ENCODE measurements around the gene MLLT1.
"Not testable (repeated sequence)": the region's sequence is repeated elsewhere in the genome, so short reads cannot be mapped to it uniquely, and the experiment has no call there.

MLLT1 gene, protein sequence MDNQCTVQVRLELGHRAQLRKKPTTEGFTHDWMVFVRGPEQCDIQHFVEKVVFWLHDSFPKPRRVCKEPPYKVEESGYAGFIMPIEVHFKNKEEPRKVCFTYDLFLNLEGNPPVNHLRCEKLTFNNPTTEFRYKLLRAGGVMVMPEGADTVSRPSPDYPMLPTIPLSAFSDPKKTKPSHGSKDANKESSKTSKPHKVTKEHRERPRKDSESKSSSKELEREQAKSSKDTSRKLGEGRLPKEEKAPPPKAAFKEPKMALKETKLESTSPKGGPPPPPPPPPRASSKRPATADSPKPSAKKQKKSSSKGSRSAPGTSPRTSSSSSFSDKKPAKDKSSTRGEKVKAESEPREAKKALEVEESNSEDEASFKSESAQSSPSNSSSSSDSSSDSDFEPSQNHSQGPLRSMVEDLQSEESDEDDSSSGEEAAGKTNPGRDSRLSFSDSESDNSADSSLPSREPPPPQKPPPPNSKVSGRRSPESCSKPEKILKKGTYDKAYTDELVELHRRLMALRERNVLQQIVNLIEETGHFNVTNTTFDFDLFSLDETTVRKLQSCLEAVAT

DNA sequence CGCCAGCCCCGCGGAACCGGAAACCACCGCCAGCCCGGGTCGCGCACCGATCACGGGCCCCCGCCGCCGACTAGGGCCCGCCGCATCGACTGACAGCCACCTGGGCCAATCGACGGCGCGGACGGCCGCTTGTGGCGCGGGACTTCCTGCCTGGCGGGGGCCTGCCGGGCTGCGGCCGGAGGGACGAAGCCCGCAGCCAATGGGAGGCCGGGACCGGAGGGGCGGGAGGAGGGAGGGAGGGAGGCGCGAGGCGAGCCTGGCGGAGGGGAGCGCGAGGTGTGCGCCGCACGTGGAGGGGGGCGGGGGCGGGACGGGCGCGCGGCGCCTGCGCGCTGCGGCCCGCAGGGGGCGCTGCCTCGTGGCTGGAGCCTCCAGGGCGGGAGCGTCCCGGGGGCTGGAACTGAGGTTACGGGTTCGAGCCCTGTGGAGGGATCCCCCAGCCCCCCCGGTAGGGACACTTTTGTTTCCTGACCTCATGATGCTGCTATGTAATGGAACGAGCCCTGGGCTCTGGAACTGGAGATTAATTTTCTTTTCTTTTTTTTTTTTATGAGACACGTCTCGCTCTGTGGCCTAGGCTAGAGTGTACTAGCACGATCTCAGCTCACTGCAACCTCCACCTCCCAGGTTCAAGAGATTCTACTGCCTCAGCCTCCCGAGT lies at the start of gene MLLT1:
TSS of gene MLLT1 (minus strand) at position 45 of the 661 bp plus-strand sequence. CDS start 191 bp downstream, outside the sequence.
- peak; percentile 96 for DNase-seq

DNA sequence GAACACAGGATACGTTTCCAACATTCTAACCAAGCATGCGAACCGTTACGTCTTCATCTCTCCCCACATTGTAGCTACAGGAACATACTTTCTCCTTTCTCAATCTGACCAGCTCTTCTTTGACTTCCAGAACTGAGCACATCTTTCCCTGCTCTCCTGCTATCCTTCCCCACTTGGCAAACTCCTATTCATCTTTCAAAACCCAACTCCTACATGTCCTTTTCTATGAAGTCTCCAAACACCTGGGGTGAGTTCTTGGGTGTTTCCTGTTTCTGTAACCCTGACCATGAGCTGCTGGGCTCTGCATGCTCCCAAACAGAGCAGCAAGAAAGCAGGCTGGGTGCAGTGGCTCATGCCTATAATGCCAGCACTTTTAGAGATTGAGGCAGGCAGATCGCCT lies 47.0 kb upstream of the MLLT1 start:
- no peak for DNase-seq

DNA sequence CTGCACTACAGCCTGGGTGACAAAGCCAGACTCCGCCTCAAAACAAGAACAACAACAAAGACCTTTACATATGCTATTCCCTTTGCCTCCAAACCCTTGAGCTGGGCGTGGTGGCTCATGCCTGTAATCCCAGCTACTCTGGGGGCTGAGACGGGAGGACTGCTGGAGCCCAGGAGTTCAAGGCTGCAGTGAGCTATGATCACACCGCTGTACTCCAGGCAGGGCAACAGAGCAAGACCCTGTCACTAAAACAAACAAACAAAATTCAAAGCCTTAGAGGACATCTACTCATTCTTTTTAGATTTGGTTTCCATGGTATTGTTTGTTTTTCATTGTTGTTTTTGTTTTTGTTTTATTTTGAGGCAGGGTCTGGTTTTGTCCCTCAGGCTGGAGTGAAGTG lies 45.8 kb upstream of the MLLT1 start:
- DNase-seq, result no peak

DNA sequence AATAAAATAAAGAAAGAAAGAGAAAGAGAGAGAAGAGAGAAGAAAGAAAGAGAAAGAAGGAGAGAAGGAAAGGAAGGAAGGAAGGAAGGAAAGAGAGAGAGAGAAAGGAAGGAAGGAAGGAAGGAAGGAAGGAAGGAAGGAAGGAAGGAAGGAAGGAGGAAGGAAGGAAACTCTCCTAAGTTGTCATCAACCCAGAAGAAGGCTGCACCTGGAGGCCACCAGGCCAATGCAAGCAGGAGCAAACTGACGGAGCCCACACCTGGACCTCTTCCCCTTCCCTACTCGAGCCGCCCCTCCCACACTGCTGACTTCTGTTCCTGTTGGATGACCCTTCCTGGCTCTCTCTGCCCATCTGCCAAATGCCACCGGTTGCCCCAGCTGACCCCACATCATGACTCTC lies 45.0 kb upstream of the MLLT1 start:
- DNase-seq, result no peak

DNA sequence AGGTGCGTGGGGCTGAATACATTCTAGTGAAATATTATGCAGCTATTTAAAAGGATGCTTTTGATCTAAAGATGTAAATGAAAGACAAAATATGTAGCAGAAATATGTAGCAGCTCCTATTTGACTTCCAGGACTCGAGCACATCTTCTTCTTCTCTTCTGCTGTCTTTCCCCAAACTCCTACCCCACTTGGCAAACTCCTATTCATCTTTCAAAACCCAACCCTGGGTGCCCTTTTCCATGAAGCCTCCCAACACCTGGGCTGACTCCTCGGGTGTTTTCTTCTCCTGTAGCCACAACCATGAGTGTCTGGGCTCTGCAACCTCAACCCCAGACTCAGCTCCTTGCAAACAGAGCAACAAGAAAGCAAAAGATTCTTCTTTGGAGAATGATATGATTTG lies 42.5 kb upstream of the MLLT1 start:
- DNase-seq, result no peak

DNA sequence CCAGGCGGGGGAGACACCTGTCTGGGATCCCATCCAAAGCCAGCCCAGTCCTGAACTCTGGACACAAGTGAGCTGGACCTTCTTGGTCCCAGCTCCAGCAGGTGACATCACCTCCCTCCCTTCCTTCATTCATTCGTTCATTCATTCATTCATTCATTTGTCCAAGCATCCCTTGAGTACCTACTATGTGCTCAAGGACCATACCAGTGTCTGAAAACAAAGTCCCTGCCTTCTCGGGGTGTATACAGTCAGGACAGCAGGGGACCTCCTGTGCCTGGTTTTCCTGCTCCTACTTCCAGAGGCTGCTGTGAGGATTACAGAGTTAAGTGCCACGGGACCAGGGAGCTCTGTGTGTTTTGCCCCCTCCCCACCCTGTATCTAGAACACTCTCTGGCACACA lies 39.6 kb upstream of the MLLT1 start:
- DNase-seq, result no peak

DNA sequence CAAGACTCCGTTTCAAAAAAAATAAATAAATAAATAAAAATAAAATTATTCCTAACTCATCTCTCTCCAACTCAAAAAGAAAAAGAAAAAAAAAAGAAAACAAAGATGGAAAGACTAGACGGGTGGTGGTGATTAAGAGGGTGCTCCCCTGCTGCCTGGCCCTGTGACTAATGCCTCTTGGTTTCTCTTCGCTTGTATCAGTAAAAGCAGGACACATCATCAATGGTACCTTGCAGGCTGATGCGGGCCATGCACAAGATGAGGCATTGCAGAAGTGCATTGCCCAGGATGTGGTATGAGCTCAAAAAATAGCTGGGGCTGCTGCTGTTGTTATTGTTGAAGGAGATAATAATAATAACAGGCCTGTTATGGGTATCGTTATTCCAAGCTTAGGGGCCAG lies 39.0 kb upstream of the MLLT1 start:
- no peak for DNase-seq

DNA sequence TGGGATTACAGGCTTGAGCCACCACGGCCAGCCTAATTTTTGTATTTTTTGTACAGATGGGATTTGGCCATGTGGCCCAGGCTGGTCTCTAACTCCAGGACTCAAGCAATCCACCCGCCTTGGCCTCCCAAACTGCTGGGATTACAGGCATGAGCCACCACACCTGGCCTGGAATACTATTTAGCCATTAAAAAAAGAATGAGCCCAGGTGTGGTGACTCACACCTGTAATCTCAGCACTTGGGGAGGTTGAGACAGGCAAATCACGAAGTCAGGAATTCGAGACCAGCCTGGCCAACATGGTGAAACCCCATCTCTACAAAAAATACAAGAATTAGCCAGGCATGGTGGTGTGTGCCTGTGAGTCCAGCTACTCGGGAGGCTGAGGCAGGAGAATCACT lies 35.9 kb upstream of the MLLT1 start:
- not testable (repeated sequence) for DNase-seq

DNA sequence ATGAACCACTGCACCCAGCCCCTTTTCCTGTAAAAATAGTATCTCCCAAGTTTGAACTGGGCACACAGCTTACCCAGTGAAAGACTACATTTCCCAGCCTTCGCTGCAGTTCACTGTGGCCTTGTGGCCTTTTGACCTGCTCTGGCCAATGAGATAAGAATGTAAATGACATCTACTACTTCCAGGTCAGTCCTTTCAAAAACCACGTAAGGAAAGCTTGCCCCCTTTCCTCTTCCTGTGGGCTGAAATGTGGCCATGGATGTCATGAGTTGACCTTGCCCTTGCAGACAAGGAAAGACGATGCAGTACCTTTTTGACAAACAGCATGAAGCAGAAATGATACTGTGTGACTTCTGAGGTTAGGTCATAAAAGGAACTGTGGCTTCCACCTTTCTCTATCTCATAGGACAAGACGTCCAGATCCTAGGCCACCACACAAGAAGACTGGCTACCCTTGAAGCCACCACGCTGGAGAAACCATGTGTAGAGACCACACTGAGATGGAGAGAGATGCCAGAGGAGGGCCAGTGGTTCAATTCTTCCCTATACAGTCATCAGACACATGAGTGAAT lies 33.7 kb upstream of the MLLT1 start:
- no peak for DNase-seq

DNA sequence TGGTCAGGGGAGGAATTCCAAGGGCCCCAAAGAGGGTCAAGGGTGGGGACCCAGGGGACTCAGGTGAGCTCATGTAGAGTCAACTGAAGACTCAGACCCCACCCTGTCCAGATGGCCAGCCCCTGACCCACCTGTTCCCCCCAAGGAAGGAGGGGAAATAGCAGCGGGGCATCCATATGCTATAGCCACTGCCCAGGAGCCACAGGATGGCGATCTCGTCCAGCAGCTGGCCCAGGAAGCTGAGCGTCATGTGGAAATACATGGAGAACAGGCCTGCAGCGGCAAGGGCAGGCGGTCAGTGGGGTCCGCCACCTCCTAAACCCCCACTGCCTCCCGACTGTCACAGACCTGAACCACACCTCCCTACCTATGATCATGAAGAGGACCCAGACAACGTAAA lies 32.2 kb upstream of the MLLT1 start:
- DNase-seq, result no peak

DNA sequence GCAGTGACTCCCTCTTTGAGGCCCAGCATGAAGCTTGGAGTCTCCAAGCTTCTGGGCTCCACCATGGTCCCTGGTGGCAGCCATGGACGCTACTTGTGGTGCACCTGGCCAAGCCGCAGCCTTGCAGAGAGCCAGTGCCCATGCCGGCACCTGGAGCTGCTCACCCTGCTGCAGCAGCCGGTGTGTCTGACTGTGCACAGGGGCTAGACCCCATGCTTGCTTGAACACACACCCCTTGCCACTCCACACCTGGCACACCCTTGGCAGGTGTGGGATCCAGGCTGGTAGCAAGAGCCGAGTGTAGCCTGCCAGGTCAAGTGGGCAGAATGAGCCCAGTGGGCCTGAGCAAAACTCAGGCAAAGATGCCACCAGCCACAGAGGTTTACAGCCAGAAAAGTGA lies 18.6 kb upstream of the MLLT1 start:
- no peak for DNase-seq

DNA sequence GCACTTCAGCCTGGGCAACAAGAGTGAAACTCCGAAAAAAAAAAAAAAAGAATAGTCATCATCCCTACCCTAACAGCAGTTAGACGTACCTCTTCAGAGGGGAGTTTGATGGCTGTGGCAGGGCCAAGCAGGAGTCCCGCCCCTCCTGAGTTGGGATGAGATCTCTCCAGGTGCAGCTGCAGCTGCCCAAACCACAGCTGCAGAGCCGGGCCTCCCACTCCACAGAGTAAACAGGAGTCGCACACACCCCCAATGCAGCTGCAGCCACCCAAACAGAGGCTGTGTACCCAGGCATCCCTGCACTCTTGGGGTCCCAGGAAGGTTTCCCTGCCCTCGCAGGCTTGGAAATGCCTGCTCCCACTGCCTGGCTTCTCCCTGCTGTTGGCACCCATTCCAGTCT lies 17.4 kb upstream of the MLLT1 start:
- no peak for DNase-seq

DNA sequence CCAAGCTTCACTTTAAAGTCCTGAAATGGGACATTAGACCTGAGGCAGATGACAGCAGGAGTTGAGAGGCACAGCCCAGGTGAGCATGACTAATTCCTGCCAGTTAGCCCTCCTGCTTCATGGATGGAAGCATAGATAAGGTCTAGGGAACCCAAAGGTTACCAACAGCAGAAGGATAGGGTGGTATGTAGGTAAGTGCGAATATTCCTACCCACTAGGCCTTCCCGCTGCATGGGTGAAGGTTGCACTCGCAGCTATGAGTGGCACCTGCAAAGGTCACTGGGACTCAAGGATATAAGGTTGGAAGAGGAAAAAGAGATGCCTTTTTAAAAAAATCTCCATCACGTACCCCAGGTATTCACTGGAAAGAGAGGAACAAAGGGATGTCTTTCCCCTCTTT lies 12.2 kb upstream of the MLLT1 start:
- no peak for DNase-seq

DNA sequence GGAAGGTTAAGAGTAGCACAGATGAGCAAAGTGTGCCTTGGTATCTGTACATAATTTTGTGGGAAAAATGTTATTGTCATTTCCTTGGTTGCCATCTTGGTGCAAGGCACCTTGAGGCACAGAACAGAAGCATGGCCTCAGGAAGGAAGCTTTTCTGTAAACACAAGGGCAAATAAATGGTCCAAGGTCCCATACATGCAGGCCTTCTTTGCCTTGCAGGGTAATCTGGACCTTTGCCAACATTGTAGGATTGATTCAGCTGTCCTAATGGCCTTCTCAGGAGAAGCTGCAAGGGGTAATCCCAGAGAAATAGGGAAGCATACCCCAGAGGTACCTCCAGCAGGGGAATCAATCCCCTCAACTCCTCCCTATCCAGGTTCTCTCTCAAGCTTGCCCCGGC lies 9.0 kb upstream of the MLLT1 start:
- DNase-seq, result no peak

DNA sequence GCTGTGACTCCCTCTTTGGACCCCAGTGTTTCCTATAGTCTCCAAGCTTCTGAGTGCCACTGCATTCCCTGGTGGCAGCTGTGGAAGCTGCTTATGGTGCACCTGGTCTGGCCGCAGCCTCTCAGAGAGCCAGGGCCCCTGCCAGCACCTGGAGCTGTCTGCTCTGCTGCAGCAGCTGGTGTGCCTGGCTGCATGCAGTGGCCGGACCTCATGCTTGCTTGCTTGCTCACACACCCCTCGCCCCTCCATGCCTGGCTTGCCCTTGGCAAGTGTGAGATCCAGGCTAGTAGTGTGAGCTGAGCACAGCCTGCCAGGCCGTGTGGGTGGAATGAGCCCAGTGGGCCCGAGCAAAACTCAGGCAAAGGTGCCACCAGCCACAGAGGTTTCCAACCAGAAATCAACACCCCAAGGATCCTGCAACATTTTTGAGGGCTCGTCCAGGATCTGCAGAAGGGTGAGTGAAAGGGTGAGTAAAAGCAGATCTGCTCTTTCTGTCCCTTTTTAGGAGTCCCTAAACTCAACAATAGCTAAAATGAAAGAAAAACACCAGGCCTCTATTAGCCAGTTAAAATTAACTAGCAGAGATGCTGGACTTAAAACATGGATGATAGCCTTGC lies 7.6 kb upstream of the MLLT1 start:
- no peak for DNase-seq

DNA sequence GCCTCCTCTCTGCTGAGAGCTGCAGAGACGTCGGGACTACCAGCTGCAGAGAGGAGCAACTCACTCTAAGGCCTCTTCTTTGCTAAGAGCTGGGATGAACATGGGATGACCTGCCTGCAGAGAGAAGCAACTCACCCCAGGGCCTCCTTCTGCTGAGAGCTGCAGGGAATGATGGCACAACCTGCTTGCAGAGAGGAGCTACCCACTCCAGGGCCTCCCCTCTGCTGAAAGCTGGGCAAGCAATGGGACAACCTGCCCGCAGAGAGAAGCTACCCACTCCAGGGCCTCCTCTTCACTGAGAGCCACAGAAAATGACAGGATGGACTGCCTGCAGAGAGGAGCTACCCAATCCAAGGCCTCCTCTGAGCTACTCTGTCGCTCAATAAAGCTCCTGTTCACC lies 6.9 kb upstream of the MLLT1 start:
- no peak for DNase-seq

DNA sequence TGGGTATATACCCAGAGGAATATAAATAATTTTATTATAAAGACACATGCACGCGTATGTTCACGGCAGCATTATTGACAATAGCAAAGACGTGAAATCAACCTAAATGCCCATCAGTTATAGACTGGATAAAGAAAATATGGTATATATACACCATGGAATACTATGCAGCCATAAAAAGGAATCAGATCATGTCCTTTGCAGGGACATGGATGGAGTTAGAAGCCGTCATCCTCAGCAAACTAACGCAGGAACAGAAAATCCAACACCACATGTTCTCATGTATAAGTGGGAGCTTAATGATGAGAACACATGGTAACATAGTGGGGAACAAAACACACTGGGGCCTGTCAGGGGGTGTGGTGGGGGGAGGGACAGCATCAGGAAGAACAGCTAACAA lies 2.6 kb upstream of the MLLT1 start:
- DNase-seq, result not testable (repeated sequence)

DNA sequence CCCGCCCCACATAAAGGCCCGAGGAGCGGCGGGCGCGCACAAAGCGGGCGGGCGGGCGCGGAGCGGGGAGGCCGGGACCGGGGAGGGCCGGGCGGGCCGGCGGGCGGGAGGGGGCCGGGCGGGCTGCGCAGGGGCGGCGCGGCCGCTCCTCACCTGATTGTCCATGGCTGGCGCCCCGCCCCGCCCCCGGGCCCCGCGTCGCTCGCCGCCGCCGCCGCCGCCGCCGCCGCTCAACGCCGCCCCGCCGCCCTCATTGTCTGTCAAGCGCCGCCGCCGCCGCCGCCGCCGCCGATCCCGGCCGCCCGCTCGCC lies 200 bp downstream of the MLLT1 start:
- DNase-seq, result peak; percentile 8

DNA sequence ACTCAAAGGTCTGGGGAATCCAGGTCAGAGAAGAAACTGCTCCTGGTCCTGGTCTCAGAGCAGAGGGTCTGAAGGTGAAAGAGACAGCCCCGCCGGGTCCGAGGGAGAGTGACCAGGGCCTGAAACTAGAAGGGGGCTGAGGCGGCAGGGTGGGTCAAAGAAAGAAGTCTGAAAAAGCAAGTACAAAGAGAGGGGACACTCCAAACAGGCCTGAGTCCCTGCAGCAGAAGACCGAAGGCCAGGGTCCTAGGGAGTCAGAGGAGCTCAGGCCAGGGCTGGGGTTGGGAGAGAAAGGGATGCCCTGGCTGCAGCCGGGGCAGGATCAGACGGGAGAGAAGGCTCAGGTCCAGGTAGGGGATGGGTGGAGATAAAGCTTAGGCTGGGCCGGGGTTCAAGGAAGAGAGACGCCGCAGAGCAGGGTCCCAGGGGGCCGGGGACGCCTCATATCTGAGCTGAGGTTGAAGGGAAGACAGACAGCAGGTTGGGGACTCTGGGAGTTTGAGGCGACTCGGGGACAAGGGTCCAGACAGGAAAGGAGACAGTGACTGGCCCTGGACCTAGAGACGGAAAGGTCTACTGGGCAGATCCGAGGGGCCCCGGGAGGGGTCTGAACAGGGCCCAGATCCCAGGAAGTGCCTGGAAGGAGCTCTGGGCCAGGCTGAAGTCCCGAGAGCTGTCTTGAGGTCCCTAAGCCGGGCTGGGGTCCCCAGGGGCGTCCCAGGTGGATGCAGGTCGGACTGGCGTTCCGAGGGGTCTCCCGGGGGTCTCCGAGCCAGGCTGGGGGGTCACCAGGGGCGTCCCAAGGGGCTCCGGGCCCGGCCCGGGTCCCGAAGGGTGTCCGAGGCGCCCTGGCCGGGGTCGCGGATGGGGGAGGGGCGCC lies 795 bp downstream of the MLLT1 start:
- no peak for DNase-seq

DNA sequence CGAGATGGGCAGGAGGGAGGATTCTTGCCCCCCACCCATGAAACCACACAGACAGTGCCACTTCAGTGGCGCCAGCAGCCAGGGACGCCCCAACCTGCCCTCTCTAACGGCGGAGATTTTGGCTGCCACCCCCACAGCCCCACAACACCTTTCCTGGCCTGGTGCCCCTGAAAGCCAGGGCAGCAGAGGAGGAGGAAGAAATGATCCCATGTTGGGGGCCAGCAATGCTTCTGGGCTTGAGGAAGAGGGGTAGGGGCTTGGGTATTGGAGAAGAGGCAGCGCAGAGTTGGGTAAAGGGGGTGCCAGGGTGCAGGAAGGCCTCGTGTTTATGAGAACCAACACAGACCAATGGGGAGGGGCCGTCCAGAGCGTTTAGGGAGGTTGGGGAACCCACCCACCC lies 1.7 kb downstream of the MLLT1 start:
- no peak for DNase-seq

DNA sequence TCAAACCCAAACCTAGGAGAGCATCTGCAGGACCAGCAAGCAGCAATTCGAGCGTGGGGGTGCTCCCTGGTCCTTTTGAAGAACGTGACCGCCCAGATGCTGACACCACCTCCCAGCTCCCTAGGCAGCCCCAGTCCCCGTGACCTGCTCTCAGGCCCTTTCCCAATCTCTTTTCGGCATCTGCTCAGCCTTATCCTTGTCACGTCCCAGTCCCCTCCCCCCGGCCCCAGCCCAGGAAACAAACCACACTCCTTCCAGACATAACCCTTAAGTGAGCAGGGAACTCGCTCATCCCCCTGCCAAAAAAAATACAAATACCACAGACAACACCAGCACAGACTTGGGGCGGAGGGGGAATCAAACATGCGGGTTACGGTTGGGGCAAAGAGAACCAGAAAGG lies 3.3 kb downstream of the MLLT1 start:
- no peak for DNase-seq

DNA sequence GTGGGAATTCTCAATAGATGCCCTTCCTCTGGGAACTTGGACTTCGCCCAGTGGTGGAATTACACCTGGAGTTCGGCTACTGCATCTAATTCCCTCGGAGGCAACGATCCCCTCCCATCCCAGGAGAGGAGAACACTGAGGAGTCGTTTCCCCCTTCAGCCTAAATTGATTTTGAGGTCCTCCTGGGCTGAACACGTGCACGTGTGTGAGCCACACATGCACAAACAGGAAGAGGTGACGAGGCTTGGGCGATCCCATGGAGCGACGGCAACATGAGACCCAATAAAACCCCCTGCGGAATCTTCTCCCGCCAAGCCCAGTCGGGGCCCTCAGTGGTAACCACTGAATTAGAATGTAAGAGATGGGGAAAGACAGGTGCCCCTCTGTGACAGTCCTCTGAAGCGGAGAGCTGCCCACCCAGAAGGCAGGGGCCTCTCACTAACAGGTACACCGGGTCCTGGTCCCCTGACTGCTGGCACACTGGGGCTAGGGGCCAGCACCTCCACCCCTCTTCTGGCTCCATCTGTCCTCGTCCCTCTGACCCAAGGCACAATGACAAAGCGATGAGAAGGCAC lies 4.5 kb downstream of the MLLT1 start:
- DNase-seq, result no peak
